Neural cell (in vitro differentiated cells): Measurements from ENCODE around the gene APOL5. TPM values are rescaled to one million over a fixed set of nuclear protein-coding genes. Genes with fewer than 3 reads are reported as not detected.

ENCODE experiments used
- H2AFZ ChIP-seq: fragments of 200-600, 300-800 bp; sonication (generic), shearing (Covaris generic); 2 replicates; pipeline ENCODE4 v1.6.0; 2014; ENCODE audit warnings: low read depth, mild to moderate bottlenecking, antibody characterized with exemption, low read length, moderate library complexity
- H3F3A ChIP-seq: fragments of 200-600 bp; shearing (Covaris generic); 2 replicates; pipeline ENCODE4 v1.6.1; 2016; ENCODE audit warnings: mild to moderate bottlenecking, moderate library complexity, mixed read lengths, antibody characterized with exemption, low read length; ENCODE audit not compliant: insufficient read depth, poor library complexity, severe bottlenecking
- H3K27ac ChIP-seq: fragments of 200-600, 300-800 bp; sonication (generic), shearing (Covaris generic); 2 replicates; pipeline ENCODE4 v1.5.1; 2014; ENCODE audit warnings: mild to moderate bottlenecking, low read length, moderate library complexity
- H3K27me3 ChIP-seq: fragments of 300-800, 200-600 bp; sonication (generic), shearing (Covaris generic); 2 replicates; pipeline ENCODE4 v1.6.0; 2014; ENCODE audit warnings: mild to moderate bottlenecking, low read depth, low read length, moderate library complexity; ENCODE audit not compliant: insufficient read depth
- H3K36me3 ChIP-seq: fragments of 300-800, 200-600 bp; sonication (generic), shearing (Covaris generic); 2 replicates; pipeline ENCODE4 v1.5.1; 2014; ENCODE audit warnings: mild to moderate bottlenecking, antibody characterized with exemption, low read length, moderate library complexity; ENCODE audit not compliant: insufficient read depth
- H3K4me2 ChIP-seq: fragments of 300-800, 200-600 bp; sonication (generic), shearing (Covaris generic); 2 replicates; pipeline ENCODE4 v1.6.0; 2014; ENCODE audit warnings: mild to moderate bottlenecking, low read length
- H3K4me3 ChIP-seq: fragments of 300-800, 200-600 bp; sonication (generic), shearing (Covaris generic); 2 replicates; pipeline ENCODE4 v1.5.1; 2014; ENCODE audit warnings: mild to moderate bottlenecking, low read length, moderate library complexity
- H3K79me2 ChIP-seq: fragments of 200-600 bp; shearing (Covaris generic); replicated peaks from 2 replicates; pipeline ENCODE4 v1.6.0; 2014; ENCODE audit warnings: mild to moderate bottlenecking, low read length, moderate library complexity; ENCODE audit not compliant: insufficient read depth
- H3K9ac ChIP-seq: fragments of 300-800, 200-600 bp; sonication (generic), shearing (Covaris generic); 2 replicates; pipeline ENCODE4 v1.6.1; 2016; ENCODE audit warnings: mild to moderate bottlenecking, low read length, mixed read lengths
- H3K9me2 ChIP-seq: fragments of 200-600 bp; shearing (Covaris generic); 2 replicates; pipeline ENCODE4 v1.6.1; 2016; ENCODE audit warnings: mild to moderate bottlenecking, low read length, mixed read lengths; ENCODE audit not compliant: insufficient read depth
- H3K9me3 ChIP-seq: fragments of 200-600, 300-800 bp; sonication (generic), shearing (Covaris generic); 2 replicates; pipeline ENCODE4 v1.6.1; 2016; ENCODE audit warnings: mild to moderate bottlenecking, mixed run types, low read length, moderate library complexity, mixed read lengths
- H4K20me1 ChIP-seq: fragments of 200-600 bp; shearing (Covaris generic); 2 replicates; pipeline ENCODE4 v1.6.1; 2016; ENCODE audit warnings: mild to moderate bottlenecking, mixed run types; ENCODE audit not compliant: insufficient read depth
- CTCF ChIP-seq: fragments of 450-650 bp; IDR thresholded peaks from 2 replicates; pipeline ENCODE4 v1.5.1; 2014; ENCODE audit warnings: antibody characterized with exemption, mild to moderate bottlenecking, moderate library complexity; ENCODE audit not compliant: poor library complexity, severe bottlenecking
- EP300 ChIP-seq: fragments of 450-650 bp; conservative IDR thresholded peaks from 2 replicates; pipeline ENCODE4 v1.6.1; 2014; ENCODE audit warnings: antibody characterized with exemption, mild to moderate bottlenecking, moderate library complexity; ENCODE audit not compliant: poor library complexity, severe bottlenecking
- EZH2 ChIP-seq: fragments of 200-600, 300-800 bp; shearing (Covaris generic), sonication (generic); IDR thresholded peaks from 2 replicates; pipeline ENCODE4 v1.6.1; 2014; ENCODE audit warnings: antibody characterized with exemption, low read length, borderline replicate concordance, mild to moderate bottlenecking; ENCODE audit not compliant: insufficient read depth, poor library complexity, severe bottlenecking
- MXI1 ChIP-seq: fragments of 450-650 bp; conservative IDR thresholded peaks from 2 replicates; pipeline ENCODE4 v1.6.1; 2014; ENCODE audit warnings: antibody characterized with exemption, mild to moderate bottlenecking; ENCODE audit not compliant: poor library complexity, severe bottlenecking
- POLR2AphosphoS5 ChIP-seq: IDR thresholded peaks from 2 replicates; pipeline ENCODE4 v1.6.1; 2012
- RAD21 ChIP-seq: fragments of 450-650 bp; conservative IDR thresholded peaks from 2 replicates; pipeline ENCODE4 v1.6.1; 2014; ENCODE audit warnings: antibody characterized with exemption, mild to moderate bottlenecking, moderate library complexity
- REST ChIP-seq: IDR thresholded peaks from 2 replicates; pipeline ENCODE4 v1.6.1; 2012; ENCODE audit warnings: borderline replicate concordance
- SMC3 ChIP-seq: fragments of 450-650 bp; conservative IDR thresholded peaks from 2 replicates; pipeline ENCODE4 v1.6.1; 2014; ENCODE audit warnings: antibody characterized with exemption, mild to moderate bottlenecking, moderate library complexity; ENCODE audit not compliant: poor library complexity
- TAF1 ChIP-seq: IDR thresholded peaks from 2 replicates; pipeline ENCODE4 v1.6.1; 2012; ENCODE audit warnings: low read depth
- polyA plus RNA-seq: library from polyadenylated mRNA; depleted of rRNA; stranded (reverse); fragments of >200 nt; gene quantifications from 2 replicates; pipeline ENCODE4 v1.2.3, GENCODE V29; 2014

APOL5 gene
- polyA plus RNA-seq, 1 donor from 2014 or later = not detected

- Histone ChIP-seq H3K27ac (no peak overlapping the region), H3K79me2 (no peaks in the 10 kb centered on the region), H2AFZ (no peak overlapping the region), H3K4me2 (no peak overlapping the region), H3K27me3 (no peaks in the 10 kb centered on the region), H3K9me3 (no peaks in the 10 kb centered on the region), H3K9me2 (no peaks in the 10 kb centered on the region), H3K9ac (no peak overlapping the region), H4K20me1 (no peaks in the 10 kb centered on the region), H3K4me3 (no peak overlapping the region), H3F3A (no peaks in the 10 kb centered on the region), H3K36me3 (no peaks in the 10 kb centered on the region)
- no peak for TF ChIP-seq RAD21
- TF ChIP-seq CTCF = no peak
- no peak for TF ChIP-seq EP300
- no peak for TF ChIP-seq MXI1
- no peak for TF ChIP-seq EZH2
- no peak for TF ChIP-seq TAF1
- no peak for TF ChIP-seq SMC3
- TF ChIP-seq REST = no peak
These were observed 28.6 kb upstream of the APOL5 start for GRCh38 chr22:35688913-35689675.

GRCh38 chr22:35690001-35690400 is 27.7 kb upstream of the APOL5 start:
- Histone ChIP-seq H3K27ac (no peak overlapping the region), H3K9me2 (no peaks in the 10 kb centered on the region), H3K4me2 (no peak overlapping the region), H4K20me1 (no peaks in the 10 kb centered on the region), H3K9me3 (no peaks in the 10 kb centered on the region), H3K79me2 (no peaks in the 10 kb centered on the region), H3K36me3 (no peaks in the 10 kb centered on the region), H3F3A (no peaks in the 10 kb centered on the region), H2AFZ (no peak overlapping the region), H3K4me3 (no peak overlapping the region), H3K27me3 (no peaks in the 10 kb centered on the region), H3K9ac (no peak overlapping the region)
- TF ChIP-seq RAD21 (no peak), SMC3 (no peak), EZH2 (no peak), POLR2AphosphoS5 (no peak), TAF1 (no peak), REST (no peak), EP300 (no peak), CTCF (no peak), MXI1 (no peak)
